Nephron (organoid): ENCODE measurements around the gene SLBP.
A peak's percentile ranks its signal among the peaks of the same experiment; 100 is the strongest.

ENCODE experiments used
- H3K27ac Mint-ChIP-seq, 3 experiments: 2 replicates each; pipeline ENCODE4 v1.8.0; 2020; ENCODE audit warnings: mixed read lengths in 3 of 3, mild to moderate bottlenecking in 2 of 3, moderate library complexity in 1 of 3
- H3K27me3 Mint-ChIP-seq: 2 replicates; pipeline ENCODE4 v1.8.0; 2021; ENCODE audit warnings: low read depth, mild to moderate bottlenecking, moderate library complexity, mixed read lengths
- H3K36me3 Mint-ChIP-seq: 2 replicates; pipeline ENCODE4 v1.8.0; 2020; ENCODE audit warnings: low read depth, mixed read lengths
- H3K4me1 Mint-ChIP-seq: 2 replicates; pipeline ENCODE4 v1.8.0; 2020; ENCODE audit warnings: mixed read lengths
- H3K4me3 Mint-ChIP-seq, 3 experiments: 2 replicates each; pipeline ENCODE4 v1.8.0; 2020; ENCODE audit warnings: mild to moderate bottlenecking in 3 of 3, mixed read lengths in 3 of 3, moderate library complexity in 2 of 3
- H3K9me3 Mint-ChIP-seq: 2 replicates; pipeline ENCODE4 v1.8.0; 2020; ENCODE audit warnings: mixed read lengths
- CTCF ChIP-seq, 3 experiments: fragments of 200-600 bp; sonication (generic); IDR thresholded peaks; one replicate each; pipeline ENCODE4 v1.5.0; 2021; ENCODE audit warnings: antibody characterized with exemption in 3 of 3; ENCODE audit not compliant: unreplicated experiment in 3 of 3

Gene SLBP

GRCh38 chr4:1690698-1691097 lies 21.4 kb downstream of the SLBP start:
- Mint-ChIP-seq H3K9me3 (no peaks in the 10 kb centered on the region), H3K36me3 (peaks cover 46% of the 10 kb centered on the region), H3K4me1 (peaks cover 5% of the 10 kb centered on the region), H3K4me3 (no peak overlapping the region), H3K27me3 (no peaks in the 10 kb centered on the region), H3K27ac (no peak overlapping the region)
- no peak for TF ChIP-seq CTCF (IDR thresholded peaks at IDR 0.05; ENCODE audit: unreplicated experiment in 3 of 3)

- peak overlapping the region; percentile 47 to 73 (median 66) for H3K4me3 Mint-ChIP-seq
- H3K4me1 Mint-ChIP-seq = peaks cover 11% of the 10 kb centered on the region
- no peaks in the 10 kb centered on the region for H3K9me3 Mint-ChIP-seq
- H3K27me3 Mint-ChIP-seq = peaks cover 12% of the 10 kb centered on the region
- peaks cover 18% of the 10 kb centered on the region for H3K36me3 Mint-ChIP-seq
- TF ChIP-seq CTCF (IDR thresholded peaks at IDR 0.05; ENCODE audit: unreplicated experiment in 3 of 3) = no peak
- H3K27ac Mint-ChIP-seq = peak overlapping the region in 2 of 3 experiments; percentile 38 to 66
These were observed 25.6 kb downstream of the SLBP start for GRCh38 chr4:1686440-1687036.

- no peaks in the 10 kb centered on the region for H3K9me3 Mint-ChIP-seq
These were observed 26.6 kb downstream of the SLBP start for GRCh38 chr4:1685235-1686150.

DNA sequence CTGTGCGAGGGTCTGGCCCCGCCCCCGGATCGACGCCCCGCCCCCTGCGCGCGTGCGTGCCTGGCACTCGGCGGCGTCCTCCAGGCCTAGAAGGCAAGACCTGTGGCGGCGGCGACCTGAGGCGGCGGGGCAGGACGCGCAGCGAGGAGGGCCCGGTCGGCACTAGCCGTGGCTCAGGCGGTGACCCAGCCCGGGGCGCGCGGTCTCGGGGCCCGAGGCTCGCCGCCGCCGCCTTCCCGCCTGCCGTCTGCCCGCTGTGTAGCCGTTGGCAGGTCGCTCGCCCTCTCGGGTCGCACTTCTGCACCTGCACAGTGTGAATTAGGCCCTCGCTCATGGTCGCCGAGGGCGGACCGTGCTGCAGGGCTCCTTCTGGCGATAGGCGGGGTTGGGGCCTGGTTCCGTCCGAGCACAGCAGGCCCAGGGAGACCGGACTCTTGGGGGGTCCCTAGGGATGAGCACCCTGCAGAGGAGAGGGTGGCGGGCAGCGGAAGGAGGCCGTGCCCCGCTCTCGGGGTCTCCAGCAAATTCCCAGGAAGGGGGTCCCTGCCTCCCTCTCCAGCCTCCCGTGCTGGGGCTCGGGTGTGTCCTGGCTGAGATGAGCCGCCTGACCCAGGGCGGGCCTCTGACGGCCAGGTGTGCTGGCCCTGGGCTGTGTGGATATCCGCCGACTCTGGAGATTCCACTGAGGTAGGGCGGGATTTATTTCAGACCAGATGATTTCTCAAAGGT lies 27.4 kb downstream of the SLBP start:
- TF ChIP-seq CTCF (IDR thresholded peaks at IDR 0.05; ENCODE audit: unreplicated experiment in 3 of 3) = no peak
- Mint-ChIP-seq H3K9me3 (no peaks in the 10 kb centered on the region), H3K4me3 (peak overlapping the region; percentile 49 to 71 (median 55)), H3K36me3 (peaks cover 3% of the 10 kb centered on the region), H3K4me1 (peaks cover 11% of the 10 kb centered on the region), H3K27ac (peak overlapping the region in 1 of 3 experiments; percentile 13), H3K27me3 (peaks cover 12% of the 10 kb centered on the region)

More at GRCh38 chr4:1685235-1686150, 26.6 kb downstream of the SLBP start:
- no peak for TF ChIP-seq CTCF (IDR thresholded peaks at IDR 0.05; ENCODE audit: unreplicated experiment in 3 of 3)
- Mint-ChIP-seq H3K27ac (peak overlapping the region in 2 of 3 experiments; percentile 56 to 59), H3K4me3 (peak overlapping the region in 2 of 3 experiments; percentile 38 to 56), H3K4me1 (peaks cover 11% of the 10 kb centered on the region), H3K36me3 (peaks cover 7% of the 10 kb centered on the region), H3K27me3 (peaks cover 12% of the 10 kb centered on the region)

DNA sequence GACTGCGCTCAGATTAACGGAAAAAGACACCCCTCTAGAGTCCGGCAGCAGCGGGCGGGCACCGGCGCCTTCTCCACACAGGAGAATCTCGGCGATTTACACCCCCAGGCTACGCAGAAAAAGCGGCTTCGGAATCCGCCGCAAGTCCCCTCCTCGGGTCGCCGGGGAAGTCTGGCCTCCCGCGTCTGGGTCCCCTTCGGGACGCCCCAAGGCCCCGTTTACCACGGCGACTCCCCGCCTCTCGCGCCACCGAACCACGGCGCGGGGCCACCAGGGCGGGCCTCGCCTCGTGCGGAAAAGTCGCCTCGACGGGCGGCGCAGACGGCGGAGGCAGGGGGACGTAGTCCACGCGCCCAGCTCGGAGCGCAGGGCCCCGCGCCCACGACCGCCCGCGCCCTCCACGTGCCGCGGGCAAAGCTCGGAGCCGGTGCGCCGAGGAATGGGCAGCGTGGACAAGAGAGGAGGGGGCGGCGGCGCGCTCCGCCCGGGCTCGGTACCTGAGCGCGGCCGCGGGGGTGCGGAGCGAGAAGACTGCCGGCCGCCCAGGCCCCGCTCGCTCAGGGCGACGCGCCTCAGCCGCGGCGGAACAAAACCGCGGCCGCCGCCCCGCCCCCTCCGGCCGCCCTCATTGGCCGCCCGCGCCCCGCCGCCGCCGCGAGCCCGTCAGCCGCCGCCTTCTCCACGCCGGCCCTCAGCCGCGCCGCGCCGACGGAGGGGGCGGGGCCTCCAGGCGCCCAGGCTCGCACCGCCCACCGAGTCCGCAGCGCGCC lies 28.2 kb downstream of the SLBP start, which contains the start of gene FAM53A:
Gene FAM53A (minus strand): TSS at position 578 of the 770 bp plus-strand sequence. CDS start 15,572 bp downstream, outside the sequence.
- Mint-ChIP-seq H3K9me3 (no peaks in the 10 kb centered on the region), H3K27ac (peak within 1 kb of the TSS; percentile 81 to 92 (median 90)), H3K4me3 (peak within 1 kb of the TSS; percentile 83 to 93 (median 91)), H3K36me3 (no peaks in the 10 kb centered on the region), H3K27me3 (peaks cover 12% of the 10 kb centered on the region), H3K4me1 (peaks cover 11% of the 10 kb centered on the region)
- no peak for TF ChIP-seq CTCF (IDR thresholded peaks at IDR 0.05; ENCODE audit: unreplicated experiment in 3 of 3)
